ENCODE measurements around the gene TGFBR2. TPM values are rescaled to one million over a fixed set of nuclear protein-coding genes. Genes with fewer than 3 reads are reported as not detected.

Gene TGFBR2
- total RNA-seq, 1 donor from 2014 or later = 68.7 TPM

DNA sequence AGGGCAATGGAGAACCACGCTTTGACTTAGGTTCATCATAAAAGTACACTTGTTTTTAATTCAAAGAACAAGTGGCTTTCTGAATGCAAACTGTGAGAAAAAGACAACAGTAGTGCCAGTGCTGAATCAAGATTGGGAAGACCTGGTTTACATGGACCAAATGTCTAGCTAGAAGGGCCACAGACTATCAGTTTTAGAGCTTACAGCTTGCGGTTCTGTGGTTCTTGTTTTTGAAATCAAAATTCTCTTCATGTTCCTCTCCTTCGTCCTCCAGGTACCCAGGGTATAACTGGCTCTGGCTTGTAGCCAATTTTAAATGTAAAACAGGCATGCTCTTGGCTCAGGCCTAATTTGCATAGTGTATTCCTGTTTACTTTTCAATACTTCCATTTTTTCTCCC is 124.6 kb downstream of the TGFBR2 start:
- no peaks in the 10 kb centered on the region for H3K4me1 Mint-ChIP-seq (ENCODE audit: unreplicated experiment)
- H3K27me3 Mint-ChIP-seq (ENCODE audit: unreplicated experiment) = no peaks in the 10 kb centered on the region
- H3K9me3 Mint-ChIP-seq (ENCODE audit: unreplicated experiment) = no peaks in the 10 kb centered on the region
- no peak overlapping the region for H3K4me3 Mint-ChIP-seq (ENCODE audit: unreplicated experiment)
- no peak for DNase-seq (ENCODE audit: low spot score)
- no peak overlapping the region for H3K27ac Mint-ChIP-seq (ENCODE audit: unreplicated experiment)
- no peaks in the 10 kb centered on the region for H3K36me3 Mint-ChIP-seq (ENCODE audit: low read depth, unreplicated experiment)
- TF ChIP-seq, protein P1, sequence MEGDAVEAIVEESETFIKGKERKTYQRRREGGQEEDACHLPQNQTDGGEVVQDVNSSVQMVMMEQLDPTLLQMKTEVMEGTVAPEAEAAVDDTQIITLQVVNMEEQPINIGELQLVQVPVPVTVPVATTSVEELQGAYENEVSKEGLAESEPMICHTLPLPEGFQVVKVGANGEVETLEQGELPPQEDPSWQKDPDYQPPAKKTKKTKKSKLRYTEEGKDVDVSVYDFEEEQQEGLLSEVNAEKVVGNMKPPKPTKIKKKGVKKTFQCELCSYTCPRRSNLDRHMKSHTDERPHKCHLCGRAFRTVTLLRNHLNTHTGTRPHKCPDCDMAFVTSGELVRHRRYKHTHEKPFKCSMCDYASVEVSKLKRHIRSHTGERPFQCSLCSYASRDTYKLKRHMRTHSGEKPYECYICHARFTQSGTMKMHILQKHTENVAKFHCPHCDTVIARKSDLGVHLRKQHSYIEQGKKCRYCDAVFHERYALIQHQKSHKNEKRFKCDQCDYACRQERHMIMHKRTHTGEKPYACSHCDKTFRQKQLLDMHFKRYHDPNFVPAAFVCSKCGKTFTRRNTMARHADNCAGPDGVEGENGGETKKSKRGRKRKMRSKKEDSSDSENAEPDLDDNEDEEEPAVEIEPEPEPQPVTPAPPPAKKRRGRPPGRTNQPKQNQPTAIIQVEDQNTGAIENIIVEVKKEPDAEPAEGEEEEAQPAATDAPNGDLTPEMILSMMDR (IDR thresholded peaks at IDR 0.05; ENCODE audit: unreplicated experiment) = no peak

DNA sequence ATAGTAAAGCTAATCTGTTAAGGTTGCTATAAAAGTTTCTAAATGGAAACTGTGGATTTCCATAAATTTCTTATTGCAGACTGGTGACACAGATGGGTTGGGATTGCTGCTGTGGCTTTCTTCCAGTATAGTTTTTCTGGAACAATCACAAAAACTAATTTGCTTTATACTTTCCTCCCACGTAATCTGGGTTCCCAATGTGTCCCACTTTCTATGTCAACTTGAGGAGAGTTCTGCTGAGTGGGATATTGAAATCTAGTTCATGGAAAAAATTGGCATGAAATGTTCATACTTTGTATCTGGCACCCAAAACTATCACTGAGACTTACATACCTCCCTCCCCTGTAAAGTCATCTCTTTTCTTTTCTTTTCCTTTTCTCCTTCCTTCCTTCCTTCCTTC is 126.8 kb downstream of the TGFBR2 start:
- Mint-ChIP-seq H3K4me3 (ENCODE audit: unreplicated experiment) (no peak overlapping the region), H3K36me3 (ENCODE audit: low read depth, unreplicated experiment) (no peaks in the 10 kb centered on the region), H3K27ac (ENCODE audit: unreplicated experiment) (no peak overlapping the region), H3K4me1 (ENCODE audit: unreplicated experiment) (no peaks in the 10 kb centered on the region), H3K9me3 (ENCODE audit: unreplicated experiment) (no peaks in the 10 kb centered on the region), H3K27me3 (ENCODE audit: unreplicated experiment) (no peaks in the 10 kb centered on the region)
- TF ChIP-seq, protein P1 (IDR thresholded peaks at IDR 0.05; ENCODE audit: unreplicated experiment) = no peak
- no peak for DNase-seq (ENCODE audit: low spot score)

DNA sequence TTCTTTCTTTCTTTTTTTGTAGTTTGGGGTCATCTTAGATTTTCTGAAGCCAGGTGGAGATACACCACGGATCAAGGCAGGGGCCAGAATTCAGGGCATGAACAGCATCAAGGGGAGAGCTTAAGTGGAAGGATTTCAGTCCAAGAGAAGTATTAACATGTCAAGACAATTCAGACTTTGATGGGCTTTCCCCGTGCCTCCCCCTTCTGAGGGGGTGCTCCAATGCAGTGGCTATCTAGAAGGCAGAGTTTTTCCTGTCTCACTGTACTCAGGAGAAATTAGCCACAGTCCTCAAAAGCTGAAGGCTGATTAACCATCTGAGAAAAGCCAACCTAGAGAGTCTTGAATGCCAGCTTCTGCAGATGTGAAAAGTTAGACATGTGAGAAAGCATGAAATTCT is 127.3 kb downstream of the TGFBR2 start:
- Mint-ChIP-seq H3K9me3 (ENCODE audit: unreplicated experiment) (no peaks in the 10 kb centered on the region), H3K4me3 (ENCODE audit: unreplicated experiment) (no peak overlapping the region), H3K27me3 (ENCODE audit: unreplicated experiment) (no peaks in the 10 kb centered on the region), H3K36me3 (ENCODE audit: low read depth, unreplicated experiment) (no peaks in the 10 kb centered on the region), H3K4me1 (ENCODE audit: unreplicated experiment) (no peaks in the 10 kb centered on the region), H3K27ac (ENCODE audit: unreplicated experiment) (no peak overlapping the region)
- DNase-seq (ENCODE audit: low spot score) = no peak
- TF ChIP-seq, protein P1 (IDR thresholded peaks at IDR 0.05; ENCODE audit: unreplicated experiment) = no peak

DNA sequence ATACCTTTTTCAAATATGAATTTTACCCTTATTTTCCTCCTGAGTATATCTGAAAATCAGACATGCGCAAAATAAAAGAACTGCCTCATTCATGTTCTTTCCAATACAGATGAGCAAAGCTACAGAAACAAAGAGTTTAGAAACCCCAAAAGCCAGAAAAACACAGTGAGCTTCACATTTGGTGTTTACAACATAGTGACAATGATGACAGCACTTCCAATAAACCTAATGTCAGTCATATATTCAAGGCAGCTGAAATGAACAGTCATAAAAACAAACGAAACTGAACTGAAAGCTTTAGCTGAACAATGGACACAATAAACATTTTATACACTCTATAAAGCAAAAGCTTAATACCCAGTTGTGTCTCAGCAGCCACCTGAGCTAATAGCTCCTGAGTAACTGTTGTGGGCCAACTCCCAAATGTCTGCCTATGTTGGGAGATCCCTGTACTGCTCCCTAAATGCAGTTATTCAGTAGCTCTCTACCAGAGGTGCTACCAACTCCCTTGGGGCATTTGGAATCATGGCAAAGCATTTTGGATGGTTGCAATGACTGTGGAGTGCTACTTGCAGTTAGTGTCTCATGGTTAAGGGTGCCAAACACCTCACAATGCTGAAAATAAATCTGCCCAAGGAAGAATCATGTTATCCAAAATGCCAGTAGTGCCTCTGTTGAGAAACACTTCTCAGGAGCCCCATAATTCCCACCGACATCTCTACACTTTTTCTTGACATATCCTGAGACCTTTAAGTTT is 131.5 kb downstream of the TGFBR2 start:
- no peak overlapping the region for H3K4me3 Mint-ChIP-seq (ENCODE audit: unreplicated experiment)
- H3K4me1 Mint-ChIP-seq (ENCODE audit: unreplicated experiment) = peaks cover 7% of the 10 kb centered on the region
- H3K27ac Mint-ChIP-seq (ENCODE audit: unreplicated experiment) = no peak overlapping the region
- DNase-seq (ENCODE audit: low spot score) = no peak
- TF ChIP-seq, protein P1 (IDR thresholded peaks at IDR 0.05; ENCODE audit: unreplicated experiment) = no peak
- H3K27me3 Mint-ChIP-seq (ENCODE audit: unreplicated experiment) = peaks cover 2% of the 10 kb centered on the region
- no peaks in the 10 kb centered on the region for H3K36me3 Mint-ChIP-seq (ENCODE audit: low read depth, unreplicated experiment)
- H3K9me3 Mint-ChIP-seq (ENCODE audit: unreplicated experiment) = no peaks in the 10 kb centered on the region

DNA sequence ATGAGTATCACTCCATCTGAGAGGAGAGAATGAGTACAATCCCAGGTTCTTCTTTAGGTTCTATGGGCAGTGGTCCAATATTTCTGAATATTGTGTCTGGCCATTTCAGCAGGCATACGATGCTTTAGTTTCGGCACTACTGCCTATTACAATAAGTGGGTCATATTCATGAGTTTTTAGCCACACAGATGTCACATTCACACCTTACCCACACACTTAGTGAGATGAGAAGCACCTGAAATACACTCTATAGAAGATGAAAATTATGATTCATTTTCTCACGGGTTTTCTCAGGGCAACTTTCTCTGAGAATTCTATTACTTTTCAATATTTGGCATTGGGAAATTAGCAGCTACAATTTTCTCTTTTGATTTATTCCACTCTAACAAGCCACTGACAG is 132.2 kb downstream of the TGFBR2 start:
- DNase-seq (ENCODE audit: low spot score) = no peak
- Mint-ChIP-seq H3K4me3 (ENCODE audit: unreplicated experiment) (no peak overlapping the region), H3K36me3 (ENCODE audit: low read depth, unreplicated experiment) (no peaks in the 10 kb centered on the region), H3K4me1 (ENCODE audit: unreplicated experiment) (peaks cover 12% of the 10 kb centered on the region), H3K27me3 (ENCODE audit: unreplicated experiment) (peaks cover 2% of the 10 kb centered on the region), H3K27ac (ENCODE audit: unreplicated experiment) (no peak overlapping the region), H3K9me3 (ENCODE audit: unreplicated experiment) (no peaks in the 10 kb centered on the region)
- TF ChIP-seq, protein P1 (IDR thresholded peaks at IDR 0.05; ENCODE audit: unreplicated experiment) = no peak
